ENCODE data around the gene DCDC1. TPM values are rescaled to one million over a fixed set of nuclear protein-coding genes. Genes with fewer than 3 reads are reported as not detected.

DCDC1 gene
- total RNA-seq, 6 experiments from 2014 or later = not detected

GRCh38 chr11:31106968-31107576, 262.5 kb downstream of the DCDC1 start:
- Mint-ChIP-seq H3K4me3 (no peak overlapping the region), H3K27me3 (ENCODE audit: insufficient read depth) (no peaks in the 10 kb centered on the region), H3K4me1 (ENCODE audit: low read depth) (no peaks in the 10 kb centered on the region), H3K9me3 (no peaks in the 10 kb centered on the region; the same call in 1 of the 2 replicates), H3K27ac (no peak overlapping the region), H3K36me3 (ENCODE audit: low read depth) (no peaks in the 10 kb centered on the region)
- TF ChIP-seq CTCF (IDR thresholded peaks at IDR 0.05) = peak; percentile 71
- no peak for DNase-seq

- no peak for TF ChIP-seq CTCF (IDR thresholded peaks at IDR 0.05)
- no peaks in the 10 kb centered on the region for H3K27me3 Mint-ChIP-seq (ENCODE audit: insufficient read depth)
- H3K27ac Mint-ChIP-seq = no peak overlapping the region
- H3K9me3 Mint-ChIP-seq = no peaks in the 10 kb centered on the region; the same call in 1 of the 2 replicates
- no peak overlapping the region for H3K4me3 Mint-ChIP-seq
- no peaks in the 10 kb centered on the region for H3K4me1 Mint-ChIP-seq (ENCODE audit: low read depth)
- DNase-seq = no peak
- no peaks in the 10 kb centered on the region for H3K36me3 Mint-ChIP-seq (ENCODE audit: low read depth)
Observed at GRCh38 chr11:31106326-31106725, 263.2 kb downstream of the DCDC1 start.

- H3K9me3 Mint-ChIP-seq = peaks cover 5% of the 10 kb centered on the region
- DNase-seq = no peak
- H3K36me3 Mint-ChIP-seq (ENCODE audit: low read depth) = no peaks in the 10 kb centered on the region
- H3K4me1 Mint-ChIP-seq (ENCODE audit: low read depth) = no peaks in the 10 kb centered on the region
- no peak overlapping the region for H3K4me3 Mint-ChIP-seq
- no peak overlapping the region for H3K27ac Mint-ChIP-seq
- no peaks in the 10 kb centered on the region for H3K27me3 Mint-ChIP-seq (ENCODE audit: insufficient read depth)
- no peak for TF ChIP-seq CTCF (IDR thresholded peaks at IDR 0.05)
Observed at GRCh38 chr11:31102875-31103274, 266.7 kb downstream of the DCDC1 start.

GRCh38 chr11:31102316-31102715, 267.2 kb downstream of the DCDC1 start:
- no peak for DNase-seq
- no peaks in the 10 kb centered on the region for H3K4me1 Mint-ChIP-seq (ENCODE audit: low read depth)
- no peak for TF ChIP-seq CTCF (IDR thresholded peaks at IDR 0.05)
- no peaks in the 10 kb centered on the region for H3K27me3 Mint-ChIP-seq (ENCODE audit: insufficient read depth)
- H3K27ac Mint-ChIP-seq = no peak overlapping the region
- no peaks in the 10 kb centered on the region for H3K36me3 Mint-ChIP-seq (ENCODE audit: low read depth)
- H3K4me3 Mint-ChIP-seq = no peak overlapping the region
- H3K9me3 Mint-ChIP-seq = peaks cover 5% of the 10 kb centered on the region

- no peak overlapping the region for H3K27ac Mint-ChIP-seq
- H3K4me3 Mint-ChIP-seq = no peak overlapping the region
- no peaks in the 10 kb centered on the region for H3K27me3 Mint-ChIP-seq (ENCODE audit: insufficient read depth)
- H3K4me1 Mint-ChIP-seq (ENCODE audit: low read depth) = no peaks in the 10 kb centered on the region
- peaks cover 11% of the 10 kb centered on the region for H3K9me3 Mint-ChIP-seq
- H3K36me3 Mint-ChIP-seq (ENCODE audit: low read depth) = no peaks in the 10 kb centered on the region
- DNase-seq = no peak
- TF ChIP-seq CTCF (IDR thresholded peaks at IDR 0.05) = no peak
Observed at GRCh38 chr11:31096191-31096805, 273.2 kb downstream of the DCDC1 start.
